Common myeloid progenitor, CD34-positive (primary cell): Measurements from ENCODE around the gene SAMD4B.

Experiments used
- CTCF ChIA-PET: fragments of 350-600 bp; sonication (Branson Sonifier 250); formaldehyde crosslinking; loops from one replicate; lab custom pipeline; 2021; ENCODE audit warnings: antibody characterized with exemption; lab: Charles Lee
- POLR2A ChIA-PET: fragments of 350-600 bp; sonication (Branson Sonifier 250); formaldehyde crosslinking; loops from one replicate; lab custom pipeline; 2021; ENCODE audit warnings: antibody characterized with exemption; lab: Charles Lee
- DNase-seq, 3 donors: peaks; one replicate each; pipeline versions ENCODE4 v3.0.0 to v3.0.0-alpha.2; 2013
- H3K27ac ChIP-seq, 2 experiments: 1 replicate in 1 of 2; 2 replicates in 1 of 2; pipeline ENCODE4 v1.7.0; 2013; ENCODE audit warnings: inconsistent platforms in 2 of 2, low read length in 2 of 2, mild to moderate bottlenecking in 2 of 2, low read depth in 1 of 2, moderate library complexity in 1 of 2; ENCODE audit not compliant: severe bottlenecking in 2 of 2, insufficient read depth in 1 of 2, poor library complexity in 1 of 2
- H3K27me3 ChIP-seq, 5 experiments: replicated peaks in 2 of 5; 1 replicate in 3 of 5; 2 replicates in 2 of 5; pipeline versions ENCODE4 v1.6.1 to v1.7.0; 2013; ENCODE audit warnings: low read length in 4 of 5, mild to moderate bottlenecking in 2 of 5, moderate library complexity in 2 of 5, inconsistent platforms in 1 of 5; ENCODE audit not compliant: insufficient read depth in 5 of 5, control insufficient read depth in 4 of 5
- H3K36me3 ChIP-seq, 4 experiments: 1 replicate in 2 of 4; 2 replicates in 2 of 4; pipeline versions ENCODE4 v1.6.1 to v1.7.0; 2013; ENCODE audit warnings: low read length in 3 of 4, control low read depth in 1 of 4, mild to moderate bottlenecking in 1 of 4; ENCODE audit not compliant: control insufficient read depth in 4 of 4, insufficient read depth in 4 of 4
- H3K4me1 ChIP-seq, 4 experiments: 1 replicate in 3 of 4; 2 replicates in 1 of 4; pipeline versions ENCODE4 v1.6.1 to v1.7.1; 2013; ENCODE audit warnings: low read length in 3 of 4, mild to moderate bottlenecking in 3 of 4, control low read depth in 1 of 4, inconsistent platforms in 1 of 4, moderate library complexity in 1 of 4; ENCODE audit not compliant: control insufficient read depth in 4 of 4, insufficient read depth in 4 of 4; ENCODE audit errors: control extremely low read depth in 1 of 4
- H3K4me3 ChIP-seq, 7 experiments: 1 replicate in 4 of 7; 2 replicates in 3 of 7; pipeline versions ENCODE4 v1.5.1 to v1.7.0; 2013; ENCODE audit warnings: mild to moderate bottlenecking in 7 of 7, low read length in 6 of 7, moderate library complexity in 6 of 7, inconsistent platforms in 2 of 7, low read depth in 2 of 7, control low read depth in 1 of 7; ENCODE audit not compliant: insufficient read depth in 4 of 7, control insufficient read depth in 1 of 7; ENCODE audit errors: extremely low read depth in 1 of 7
- H3K9me3 ChIP-seq, 5 experiments: 1 replicate in 4 of 5; 2 replicates in 1 of 5; pipeline versions ENCODE4 v1.6.1 to v1.7.1; 2013; ENCODE audit warnings: low read length in 4 of 5, mild to moderate bottlenecking in 2 of 5, inconsistent platforms in 1 of 5, low read depth in 1 of 5, moderate library complexity in 1 of 5; ENCODE audit not compliant: control insufficient read depth in 4 of 5, insufficient read depth in 2 of 5; ENCODE audit errors: control extremely low read depth in 1 of 5
- WGBS: methylation state at CpG from one replicate; pipeline ENCODE4 v1.1.5; 2013; ENCODE audit not compliant: insufficient coverage; 5-methylcytosine and 5-hydroxymethylcytosine counted together

SAMD4B gene

DNA sequence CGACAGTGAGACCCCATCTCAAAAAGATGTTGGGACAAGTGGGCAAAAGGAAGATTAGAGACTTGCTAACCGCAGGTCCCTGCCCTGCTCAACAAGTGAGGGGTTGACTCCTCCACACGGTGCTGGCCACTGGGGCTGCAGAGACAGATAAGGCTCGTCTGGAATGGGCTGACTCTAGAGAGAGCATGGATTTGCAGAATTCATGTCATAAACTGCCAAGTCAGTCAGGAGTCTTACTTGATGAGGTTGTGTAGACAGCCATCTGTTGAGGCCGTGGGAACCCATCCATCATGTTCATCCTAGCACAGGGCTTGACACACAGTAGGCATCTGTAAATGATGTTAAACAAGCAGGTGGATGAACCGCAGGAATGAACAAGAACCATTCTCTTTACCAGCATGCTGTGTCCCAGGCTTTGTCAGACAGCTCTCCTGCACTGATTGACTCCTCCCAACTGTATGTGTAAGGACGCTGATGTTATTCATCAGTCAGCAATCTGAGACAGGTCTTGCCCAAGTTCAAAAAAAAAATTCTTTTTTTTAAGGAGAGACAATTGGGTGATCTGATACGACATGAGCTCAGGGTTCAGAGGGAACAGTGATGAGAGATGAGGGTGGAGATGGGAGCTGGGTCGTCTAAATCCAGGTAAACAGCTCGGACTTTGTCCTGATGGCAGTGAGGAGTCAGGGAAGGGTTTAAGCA is 39.8 kb downstream of the SAMD4B start:
- no peak overlapping the region for H3K27ac ChIP-seq
- POLR2A ChIA-PET: interaction anchor here (2.1 kb wide), 1 partner anchor 9 kb away, joined by 6 read pairs; the partner anchor contains the start of genes MED29 and PAF1
- no peak for DNase-seq
- no peak overlapping the region for H3K4me3 ChIP-seq
- CTCF ChIA-PET: interaction anchor here (0.6 to 1.1 kb wide), 2 partner anchors 8 to 19 kb away, joined by 3 read pairs; no protein-coding TSS in a partner anchor
- no peaks in the 10 kb centered on the region for H3K9me3 ChIP-seq
- WGBS: 96% methylated on average over 8 of the region's 10 CpGs
- H3K4me1 ChIP-seq: no peaks in the 10 kb centered on the region
- peaks cover 16 to 96% (median 73%) of the 10 kb centered on the region in 4 experiments for H3K36me3 ChIP-seq
- H3K27me3 ChIP-seq: no peaks in the 10 kb centered on the region

DNA sequence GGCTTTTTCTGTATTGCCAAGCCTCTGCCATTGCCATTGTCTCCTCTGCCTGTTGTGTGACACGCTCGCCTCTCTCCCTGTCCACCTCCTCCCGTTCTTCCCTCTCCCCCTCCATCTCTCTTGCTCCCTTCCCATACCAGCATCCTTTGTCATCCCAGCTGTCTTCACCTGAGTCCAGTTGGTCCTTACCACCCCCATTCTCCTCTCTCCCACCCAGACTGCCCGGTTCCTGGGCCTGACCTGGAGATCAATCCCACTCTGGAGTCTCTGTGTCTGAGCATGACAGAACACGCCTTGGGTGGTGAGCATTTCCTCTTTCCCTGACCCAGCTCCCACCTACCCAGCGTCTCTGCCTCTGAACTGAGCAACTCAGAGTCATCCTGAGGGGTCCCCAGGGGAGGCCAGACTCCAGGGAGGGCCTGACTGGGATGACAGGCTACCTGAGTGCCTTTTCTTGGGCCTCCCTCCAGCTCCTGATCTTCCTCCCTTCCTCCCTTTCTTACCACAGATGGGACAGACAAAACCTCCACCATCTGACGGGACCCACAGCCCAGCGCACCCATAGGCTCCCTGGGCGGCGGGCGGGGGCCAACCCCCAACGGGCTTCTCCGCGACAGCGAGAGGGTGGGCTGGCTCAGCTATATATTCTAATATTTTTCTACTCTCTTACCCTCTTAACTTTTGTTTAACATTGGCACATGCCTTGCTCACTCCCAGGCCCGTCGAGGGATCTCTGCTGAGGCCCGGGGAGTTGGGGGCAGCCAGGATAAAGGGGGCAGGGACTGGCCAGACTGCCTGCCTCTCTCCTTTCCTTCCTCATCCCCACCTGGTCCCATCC is 41.0 kb downstream of the SAMD4B start:
- CTCF ChIA-PET: interaction anchor here (1.1 kb wide), 1 partner anchor 9 kb away, joined by 3 read pairs; no protein-coding TSS in a partner anchor
- POLR2A ChIA-PET: no interaction called here
- H3K9me3 ChIP-seq: no peaks in the 10 kb centered on the region
- H3K4me3 ChIP-seq: no peak overlapping the region
- DNase-seq: no peak
- no peaks in the 10 kb centered on the region for H3K4me1 ChIP-seq
- no peaks in the 10 kb centered on the region for H3K27me3 ChIP-seq
- 91% methylated on average over 14 of the region's 18 CpGs for WGBS
- H3K36me3 ChIP-seq: peaks cover 15 to 92% (median 71%) of the 10 kb centered on the region in 4 experiments
- no peak overlapping the region for H3K27ac ChIP-seq

DNA sequence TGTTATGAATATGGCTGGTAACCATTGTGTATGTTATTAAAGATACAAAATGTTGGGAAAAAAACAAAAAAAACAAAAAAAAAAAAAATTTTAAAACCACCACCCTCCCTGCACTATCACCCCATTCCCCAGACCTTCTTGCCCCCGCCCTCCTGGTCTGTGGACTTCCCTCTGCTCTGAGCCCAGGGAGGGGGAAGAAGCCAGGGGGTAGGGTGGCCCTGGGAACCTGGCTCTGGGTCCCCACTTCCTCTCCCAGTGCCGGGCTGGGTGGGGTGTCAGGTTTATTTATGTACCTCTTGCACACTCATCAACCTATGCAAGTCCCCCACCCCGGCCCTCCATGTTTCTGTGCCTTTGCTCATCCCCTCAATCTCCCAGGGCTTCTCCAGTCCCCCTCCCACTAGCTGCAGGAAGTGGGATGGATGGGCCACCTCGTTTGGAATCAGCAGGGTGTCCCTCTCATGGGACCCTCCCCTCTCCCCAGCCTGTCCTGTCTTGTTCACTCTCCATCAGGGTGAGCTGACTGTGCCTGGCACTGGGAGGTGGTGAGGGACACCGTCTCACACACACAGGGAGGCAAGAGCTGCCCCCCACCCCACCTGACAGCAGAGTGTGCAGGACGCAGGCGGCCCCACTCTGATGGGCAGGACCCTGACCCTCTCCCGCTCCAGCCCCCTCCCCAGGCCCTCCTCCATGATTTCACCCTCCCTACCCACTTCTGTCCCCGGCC is 42.8 kb downstream of the SAMD4B start:
- Histone ChIP-seq H3K27me3 (no peaks in the 10 kb centered on the region), H3K4me1 (peaks cover 0 to 7% (median 5%) of the 10 kb centered on the region in 4 experiments), H3K4me3 (no peak overlapping the region), H3K36me3 (peaks cover 18 to 89% (median 70%) of the 10 kb centered on the region in 4 experiments), H3K9me3 (no peaks in the 10 kb centered on the region), H3K27ac (peak overlapping the region in 1 of 2 experiments; percentile 32)
- no peak for DNase-seq
- WGBS: 86% methylated on average over 2 of the region's 9 CpGs
- CTCF ChIA-PET: interaction anchor here (1.2 to 1.6 kb wide), 2 partner anchors 9 to 27 kb away, joined by 3 to 4 read pairs; partner anchors contain the start of gene PLEKHG2
- POLR2A ChIA-PET: interaction anchor here (0.6 kb wide), 1 partner anchor 28 kb away, joined by 3 read pairs; the partner anchor contains the start of gene PLEKHG2

DNA sequence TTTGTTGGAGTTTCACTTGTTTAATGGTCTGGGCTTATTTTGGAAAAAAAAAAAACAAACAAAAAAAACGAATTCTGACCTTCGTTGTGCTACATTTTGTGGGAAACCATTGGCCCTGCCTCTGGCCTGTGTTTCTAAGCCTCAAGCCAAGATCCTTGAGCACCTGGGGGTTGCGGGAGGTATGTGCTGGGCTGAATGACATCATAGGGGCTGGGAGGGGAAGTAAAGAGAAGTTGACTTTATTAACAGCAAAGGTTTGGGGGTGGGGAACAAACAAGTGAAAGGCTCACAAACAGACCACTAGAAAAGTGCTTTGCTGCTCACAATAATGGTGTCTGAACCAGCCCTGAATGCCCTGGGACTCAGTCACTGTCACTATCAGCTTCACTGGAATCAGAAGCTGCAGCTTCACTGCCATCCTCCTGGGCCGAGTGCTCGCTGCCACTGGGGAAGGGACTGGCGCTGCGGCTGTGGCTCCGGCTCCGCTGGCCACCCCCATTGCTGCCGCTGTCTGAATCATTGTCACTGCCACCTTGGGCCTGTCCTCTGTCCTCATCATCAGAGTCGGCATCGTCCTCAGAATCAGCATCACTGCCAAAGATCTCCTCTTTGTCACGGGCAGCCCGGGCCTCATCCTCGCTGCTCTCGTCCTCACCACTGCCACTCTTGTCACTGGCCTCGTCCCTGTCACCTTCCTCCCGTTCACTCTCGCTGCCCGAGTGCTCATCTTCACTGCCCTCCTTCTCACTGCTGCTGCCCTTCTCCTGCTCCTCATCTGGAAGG is 43.6 kb downstream of the SAMD4B start:
- CTCF ChIA-PET: interaction anchor here (0.6 to 1.6 kb wide), 3 partner anchors 9 to 26 kb away, joined by 3 to 4 read pairs (median 3); partner anchors contain the start of gene PLEKHG2
- peaks cover 4 to 14% (median 11%) of the 10 kb centered on the region in 4 experiments for H3K4me1 ChIP-seq
- H3K9me3 ChIP-seq: no peaks in the 10 kb centered on the region

DNA sequence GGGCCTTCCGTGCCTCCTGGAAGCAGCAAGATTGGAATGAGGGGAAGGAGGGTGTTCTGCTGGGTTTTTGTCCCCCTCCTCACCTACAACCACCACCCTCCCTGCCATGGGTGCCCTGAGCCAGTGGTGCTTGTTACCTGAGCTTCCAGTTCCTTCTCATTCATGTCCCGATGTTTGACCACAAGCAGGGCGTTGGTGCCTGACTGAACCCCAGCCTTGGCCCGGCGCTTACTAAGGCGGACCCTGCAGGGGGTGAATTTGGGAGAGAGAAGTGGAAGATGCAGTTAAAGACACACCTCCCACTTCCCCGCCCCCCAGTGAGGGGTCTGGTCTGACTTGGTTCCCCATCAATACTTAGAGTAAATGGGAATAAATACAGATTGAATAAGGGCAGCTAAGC is 44.3 kb downstream of the SAMD4B start:
- ChIA-PET POLR2A (no interaction called here), CTCF (interaction anchor here (0.6 to 1.6 kb wide), 2 partner anchors 10 to 21 kb away, joined by 3 read pairs; no protein-coding TSS in a partner anchor)
- Histone ChIP-seq H3K36me3 (peaks cover 13 to 73% (median 56%) of the 10 kb centered on the region in 4 experiments), H3K27me3 (no peaks in the 10 kb centered on the region), H3K9me3 (no peaks in the 10 kb centered on the region), H3K27ac (peak overlapping the region in 1 of 2 experiments; percentile 25), H3K4me1 (peaks cover 4 to 14% (median 12%) of the 10 kb centered on the region in 4 experiments), H3K4me3 (no peak overlapping the region)
- no CpG with 5 or more reads among the region's 7 CpGs for WGBS
- DNase-seq: no peak

More for the DNA sequence above, 43.6 kb downstream of the SAMD4B start:
- POLR2A ChIA-PET: interaction anchor here (0.6 kb wide), 1 partner anchor 27 kb away, joined by 3 read pairs; the partner anchor contains the start of gene PLEKHG2
- H3K4me3 ChIP-seq: no peak overlapping the region
- peaks cover 18 to 80% (median 63%) of the 10 kb centered on the region in 4 experiments for H3K36me3 ChIP-seq
- WGBS: 91% methylated on average over 12 of the region's 20 CpGs
- peak in 2 of 3 donors; percentile 36 to 53 for DNase-seq
- H3K27ac ChIP-seq: no peak overlapping the region
- no peaks in the 10 kb centered on the region for H3K27me3 ChIP-seq

DNA sequence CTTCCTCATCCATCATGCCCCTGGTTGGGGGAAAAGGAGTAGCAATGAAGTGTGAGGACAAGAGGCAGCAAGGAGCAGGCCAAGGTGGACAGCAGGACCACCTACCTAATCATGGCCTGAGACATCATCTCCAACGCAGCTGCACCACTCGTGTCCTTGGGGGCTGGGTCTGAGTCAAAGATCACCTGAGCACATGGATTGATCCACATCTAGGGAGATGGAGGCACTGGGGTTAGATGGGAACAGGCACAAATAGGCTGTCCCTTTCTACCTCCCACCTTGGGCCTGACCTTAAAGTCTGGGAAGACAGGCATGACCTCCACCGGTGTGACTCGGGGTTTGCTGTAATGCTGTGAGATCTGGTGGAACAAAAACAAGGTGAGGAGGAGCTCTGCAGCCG is 46.4 kb downstream of the SAMD4B start:
- Histone ChIP-seq H3K36me3 (peaks cover 8 to 57% (median 46%) of the 10 kb centered on the region in 4 experiments), H3K4me1 (peaks cover 7 to 22% (median 19%) of the 10 kb centered on the region in 4 experiments), H3K4me3 (no peak overlapping the region), H3K27ac (no peak overlapping the region), H3K27me3 (no peaks in the 10 kb centered on the region), H3K9me3 (no peaks in the 10 kb centered on the region)
- ChIA-PET POLR2A (no interaction called here), CTCF (interaction anchor here (1.0 to 1.3 kb wide), 2 partner anchors 11 to 52 kb away, joined by 3 to 4 read pairs; no protein-coding TSS in a partner anchor)
- WGBS: 100% methylated on average over 1 of the region's 5 CpGs
- DNase-seq: no peak
